Measurements from ENCODE around the gene GCSAM.

- no peak for TF ChIP-seq CTCF (conservative IDR thresholded peaks at IDR 0.05; ENCODE audit: low read depth, low read length)
- no peak for TF ChIP-seq EZH2 (IDR thresholded peaks at IDR 0.05; ENCODE audit: borderline replicate concordance, low read depth, low read length, poor library complexity, severe bottlenecking)
Observed at GRCh38 chr3:112074006-112074405, 59.0 kb downstream of the GCSAM start.
